LNCaP clone FGC (cell line): Measurements from ENCODE around the gene C2CD4C.
"Not testable (repeated sequence)": the region's sequence is repeated elsewhere in the genome, so short reads cannot be mapped to it uniquely, and the experiment has no call there.

Experiments used
- DNase-seq: peaks from one replicate; pipeline ENCODE4 v3.0.0-alpha.2; 2011; ENCODE audit warnings: low read depth
- H3K4me3 ChIP-seq: 2 replicates; pipeline ENCODE4 v1.5.1; 2011; ENCODE audit warnings: mild to moderate bottlenecking, low read depth, low read length, control low read depth
- TF ChIP-seq, protein P1 (sequence below): IDR thresholded peaks from 2 replicates; pipeline ENCODE4 v1.5.1; 2012; ENCODE audit warnings: mild to moderate bottlenecking; ENCODE audit not compliant: control insufficient read depth, insufficient read depth; ENCODE audit errors: extremely low read depth

The C2CD4C gene

DNA sequence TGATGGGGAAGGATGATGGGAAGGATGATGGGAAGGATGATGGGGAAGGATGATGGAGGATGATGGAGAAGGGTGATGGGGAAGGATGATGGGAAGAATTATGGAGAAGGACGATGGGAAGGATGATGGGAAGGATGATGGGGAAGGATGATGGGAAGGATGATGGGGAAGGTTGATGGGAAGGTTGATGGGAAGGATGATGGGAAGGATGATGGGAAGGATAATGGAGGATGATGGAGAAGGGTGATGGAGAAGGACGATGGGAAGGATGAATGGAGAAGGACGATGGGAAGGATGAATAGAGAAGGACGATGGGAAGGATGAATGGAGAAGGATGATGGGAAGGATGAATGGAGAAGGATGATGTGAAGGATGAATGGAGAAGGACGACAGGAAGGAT is 13.5 kb downstream of the C2CD4C start:
- no peak for DNase-seq
- H3K4me3 ChIP-seq = no peak overlapping the region
- TF ChIP-seq, protein P1, sequence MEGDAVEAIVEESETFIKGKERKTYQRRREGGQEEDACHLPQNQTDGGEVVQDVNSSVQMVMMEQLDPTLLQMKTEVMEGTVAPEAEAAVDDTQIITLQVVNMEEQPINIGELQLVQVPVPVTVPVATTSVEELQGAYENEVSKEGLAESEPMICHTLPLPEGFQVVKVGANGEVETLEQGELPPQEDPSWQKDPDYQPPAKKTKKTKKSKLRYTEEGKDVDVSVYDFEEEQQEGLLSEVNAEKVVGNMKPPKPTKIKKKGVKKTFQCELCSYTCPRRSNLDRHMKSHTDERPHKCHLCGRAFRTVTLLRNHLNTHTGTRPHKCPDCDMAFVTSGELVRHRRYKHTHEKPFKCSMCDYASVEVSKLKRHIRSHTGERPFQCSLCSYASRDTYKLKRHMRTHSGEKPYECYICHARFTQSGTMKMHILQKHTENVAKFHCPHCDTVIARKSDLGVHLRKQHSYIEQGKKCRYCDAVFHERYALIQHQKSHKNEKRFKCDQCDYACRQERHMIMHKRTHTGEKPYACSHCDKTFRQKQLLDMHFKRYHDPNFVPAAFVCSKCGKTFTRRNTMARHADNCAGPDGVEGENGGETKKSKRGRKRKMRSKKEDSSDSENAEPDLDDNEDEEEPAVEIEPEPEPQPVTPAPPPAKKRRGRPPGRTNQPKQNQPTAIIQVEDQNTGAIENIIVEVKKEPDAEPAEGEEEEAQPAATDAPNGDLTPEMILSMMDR = no peak

DNA sequence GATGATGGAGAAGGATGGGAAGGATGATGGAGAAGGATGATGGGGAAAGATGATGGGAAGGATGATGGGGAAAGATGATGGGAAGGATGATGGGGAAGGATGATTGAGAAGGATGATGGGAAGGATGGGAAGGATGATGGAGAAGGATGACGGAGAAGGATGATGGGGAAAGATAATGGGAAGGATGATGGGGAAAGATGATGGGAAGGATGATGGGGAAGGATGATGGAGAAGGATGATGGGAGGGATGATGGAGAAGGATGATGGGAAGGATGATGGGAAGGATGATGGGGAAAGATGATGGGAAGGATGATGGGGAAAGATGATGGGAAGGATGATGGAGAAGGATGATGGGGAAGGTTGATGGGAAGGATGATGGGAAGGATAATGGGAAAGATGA is 14.1 kb downstream of the C2CD4C start:
- not testable (repeated sequence) for DNase-seq, H3K4me3 ChIP-seq

DNA sequence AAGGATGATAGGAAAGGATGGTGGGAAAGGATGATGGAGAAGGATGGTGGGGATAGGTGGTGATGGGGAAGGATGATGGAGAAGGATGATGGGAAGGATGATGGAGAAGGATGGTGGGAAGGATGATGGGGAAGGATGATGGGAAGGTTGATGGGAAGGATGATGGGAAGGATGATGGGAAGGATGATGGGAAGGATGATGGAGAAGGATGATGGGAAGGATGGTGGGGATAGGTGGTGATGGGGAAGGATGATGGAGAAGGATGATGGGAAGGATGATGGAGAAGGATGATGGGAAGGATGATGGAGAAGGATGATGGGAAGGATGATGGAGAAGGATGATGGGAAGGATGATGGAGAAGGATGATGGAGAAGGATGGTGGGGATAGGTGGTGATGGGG is 15.4 kb downstream of the C2CD4C start:
- not testable (repeated sequence) for DNase-seq, H3K4me3 ChIP-seq

DNA sequence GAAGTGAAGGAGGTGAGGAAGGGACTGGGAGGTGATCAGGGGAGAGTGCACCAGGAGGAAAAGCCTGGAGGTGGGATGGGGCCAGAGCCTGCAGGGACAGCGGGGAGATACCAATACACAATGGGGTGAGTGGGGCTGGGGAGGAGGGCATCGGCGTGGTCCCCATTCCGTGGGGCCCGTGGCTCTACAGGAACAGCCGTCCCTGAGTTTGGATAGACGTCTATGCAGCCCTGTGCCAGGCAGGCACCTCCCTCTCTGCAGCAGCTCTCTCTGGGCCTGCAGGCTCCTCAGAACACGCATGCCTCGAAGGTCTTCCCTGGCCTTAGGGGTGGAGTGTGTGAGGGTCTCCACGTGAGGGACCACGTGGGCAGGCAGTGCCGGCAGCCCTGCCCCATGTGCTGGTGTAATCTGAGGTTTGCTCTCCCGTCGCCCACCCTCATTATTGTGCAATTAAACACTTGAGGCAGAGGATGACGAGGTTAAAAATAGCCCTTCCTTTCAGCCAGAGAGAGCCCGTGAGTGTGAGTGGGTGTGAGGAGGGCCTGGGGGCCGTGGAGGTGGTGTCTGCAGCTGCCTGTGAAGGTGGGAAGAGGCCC is 16.5 kb downstream of the C2CD4C start:
- no peak overlapping the region for H3K4me3 ChIP-seq
- TF ChIP-seq, protein P1 = no peak
- no peak for DNase-seq

DNA sequence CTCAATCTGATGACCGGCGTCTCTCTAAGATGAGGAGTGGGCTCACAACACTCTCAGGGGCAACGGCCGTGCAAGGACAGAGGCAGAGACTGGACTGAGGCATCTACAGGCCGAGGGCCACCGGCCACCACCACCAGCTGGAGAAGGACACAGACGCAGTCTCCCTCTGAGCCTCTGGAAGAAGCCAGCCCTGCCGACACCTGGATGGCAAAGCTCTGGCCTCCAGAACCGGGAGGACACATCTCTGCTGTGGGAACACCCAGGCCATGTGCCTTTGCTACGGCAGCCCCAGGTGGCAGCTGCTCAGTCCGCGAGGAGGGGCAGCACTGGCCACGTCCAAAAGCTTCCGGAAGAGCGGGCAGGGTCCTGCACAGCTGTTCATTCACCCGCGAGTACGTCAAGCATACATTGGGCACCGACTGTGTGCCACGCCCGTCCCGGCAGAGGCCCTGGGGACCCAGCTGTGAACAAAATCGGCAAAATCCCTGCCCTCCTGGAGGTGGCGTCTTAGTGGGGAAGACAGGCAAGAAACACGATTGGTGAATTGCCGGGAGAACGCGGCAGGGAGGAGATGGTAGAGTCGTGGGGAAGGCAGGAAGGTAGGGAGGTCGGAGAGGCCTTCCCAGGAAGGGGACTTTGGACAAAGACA is 17.1 kb downstream of the C2CD4C start:
- no peak overlapping the region for H3K4me3 ChIP-seq
- DNase-seq = no peak
- TF ChIP-seq, protein P1 = no peak

DNA sequence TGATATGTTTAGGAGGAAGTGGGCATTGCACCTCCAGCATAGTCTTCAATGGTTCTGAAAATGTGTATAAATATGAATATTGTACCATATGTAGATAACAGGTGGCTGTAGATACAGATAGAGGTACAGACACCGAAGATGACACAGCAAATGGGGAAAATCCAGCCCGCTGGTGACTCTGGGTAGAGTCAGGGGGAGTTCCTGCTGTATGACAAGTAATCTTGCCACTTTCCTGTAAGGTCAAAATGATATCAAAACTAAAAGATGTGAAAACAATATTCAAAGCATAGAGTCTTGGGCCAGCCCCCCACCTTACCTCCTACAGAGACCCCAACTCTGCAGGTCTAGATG is 17.8 kb downstream of the C2CD4C start:
- TF ChIP-seq, protein P1 = no peak
- no peak for DNase-seq
- H3K4me3 ChIP-seq = no peak overlapping the region

DNA sequence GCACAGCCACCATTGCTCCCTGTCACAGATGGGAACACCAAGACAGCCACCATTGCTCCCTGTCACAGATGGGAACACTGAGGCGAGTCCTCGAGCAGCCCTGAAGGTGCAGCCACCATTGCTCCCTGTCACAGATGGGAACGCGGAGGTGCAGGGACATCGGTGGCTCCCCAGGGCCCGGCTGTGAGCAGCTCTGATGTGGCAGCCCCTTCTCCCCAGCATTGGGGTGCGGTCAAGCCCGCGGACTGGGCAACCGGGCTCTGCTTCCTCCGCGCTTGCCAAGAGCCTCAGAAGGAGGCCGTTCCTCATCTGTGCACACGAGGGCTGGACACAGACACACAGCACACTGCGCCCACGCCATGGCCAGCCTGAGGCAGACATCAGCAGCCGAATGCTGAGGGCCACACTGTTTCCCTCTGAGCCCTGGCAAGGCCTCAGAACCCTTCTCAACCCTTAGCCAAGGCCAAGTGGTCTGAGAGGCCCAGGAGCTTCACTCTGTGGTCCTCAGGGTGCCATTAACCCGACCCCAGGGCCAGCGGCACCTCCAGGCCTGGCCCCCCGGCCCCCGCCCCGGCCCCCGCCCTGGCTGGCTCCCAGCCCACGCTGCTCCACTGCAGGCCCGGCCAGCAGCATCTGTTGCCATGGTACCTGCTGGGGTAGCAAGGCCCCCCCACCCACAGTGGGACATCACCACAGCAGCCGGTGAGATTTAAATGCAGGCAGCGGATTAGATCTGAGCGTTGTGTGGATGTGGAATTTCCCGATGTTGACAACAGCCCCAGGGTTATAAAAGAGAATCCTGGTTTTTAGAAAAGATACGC is 18.4 kb downstream of the C2CD4C start:
- TF ChIP-seq, protein P1 = no peak
- DNase-seq = no peak
- no peak overlapping the region for H3K4me3 ChIP-seq

DNA sequence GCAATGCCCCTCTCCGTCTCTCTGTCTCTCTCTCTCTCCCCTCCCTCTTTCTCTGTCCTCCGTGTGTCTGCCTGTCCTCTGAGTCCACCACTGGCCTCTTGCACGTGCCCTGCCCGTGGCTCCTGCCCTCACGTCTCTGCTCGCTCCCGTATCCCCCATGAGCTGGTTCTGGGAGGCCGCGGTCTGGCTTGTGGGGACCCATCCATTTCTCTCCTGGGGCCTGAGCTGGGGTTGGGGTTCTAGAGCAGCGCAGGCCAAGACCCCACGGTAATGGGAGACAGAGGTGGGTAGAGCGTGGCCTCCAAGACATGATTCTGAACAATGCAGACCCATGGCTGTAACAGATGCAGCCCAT is 19.0 kb downstream of the C2CD4C start:
- H3K4me3 ChIP-seq = no peak overlapping the region
- TF ChIP-seq, protein P1 = no peak
- DNase-seq = no peak
